HG03378 (cell line): ENCODE data around the gene HTR5A.

Experiments
- ATAC-seq: cut with Tn5 transposase; IDR thresholded peaks from one replicate; pipeline ENCODE4 v1.9.1; 2021; ENCODE audit warnings: mild to moderate bottlenecking, moderate library complexity; ENCODE audit not compliant: unreplicated experiment

The HTR5A gene

GRCh38 chr7:155084969-155085368 lies 14.8 kb downstream of the HTR5A start:
- ATAC-seq: no peak

DNA sequence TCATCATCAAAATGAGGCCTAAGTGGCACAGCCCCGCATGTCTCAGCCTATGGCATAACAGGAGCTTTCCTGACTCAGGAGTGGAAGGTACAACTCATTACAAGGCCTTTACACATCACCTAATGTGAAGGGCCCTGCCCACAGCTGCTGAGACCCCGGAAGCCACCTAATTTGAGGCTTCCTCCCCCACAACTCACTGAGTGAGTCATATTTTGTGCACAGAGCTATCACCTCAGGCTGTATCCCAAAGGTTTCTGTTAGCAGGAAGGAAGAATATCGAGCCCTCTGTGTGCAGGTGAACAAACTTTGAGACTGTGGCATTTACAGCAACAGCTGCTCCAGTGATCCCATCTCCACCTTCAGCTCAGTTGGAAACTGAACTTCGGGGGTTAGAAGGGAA lies 20.6 kb downstream of the HTR5A start:
- ATAC-seq: no peak

DNA sequence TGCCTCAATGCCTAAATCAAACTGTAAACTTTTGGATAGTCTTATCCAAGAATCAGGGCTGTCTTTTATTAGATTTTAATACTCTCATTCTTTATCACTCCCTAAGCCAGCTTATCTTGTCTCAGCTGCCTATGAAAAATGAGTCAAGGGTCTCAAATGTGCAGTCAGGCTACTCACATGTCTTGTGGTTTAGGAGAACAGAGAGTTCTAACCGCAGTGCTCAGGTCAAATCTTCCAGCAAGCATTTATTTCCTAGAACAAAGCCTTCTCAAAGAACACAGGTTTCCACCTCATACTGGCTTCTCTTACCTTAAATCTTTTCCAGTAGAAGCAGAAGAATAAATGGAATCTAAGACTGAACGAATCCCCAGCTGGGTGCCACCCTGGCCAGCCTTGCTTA lies 23.5 kb downstream of the HTR5A start:
- no peak for ATAC-seq

DNA sequence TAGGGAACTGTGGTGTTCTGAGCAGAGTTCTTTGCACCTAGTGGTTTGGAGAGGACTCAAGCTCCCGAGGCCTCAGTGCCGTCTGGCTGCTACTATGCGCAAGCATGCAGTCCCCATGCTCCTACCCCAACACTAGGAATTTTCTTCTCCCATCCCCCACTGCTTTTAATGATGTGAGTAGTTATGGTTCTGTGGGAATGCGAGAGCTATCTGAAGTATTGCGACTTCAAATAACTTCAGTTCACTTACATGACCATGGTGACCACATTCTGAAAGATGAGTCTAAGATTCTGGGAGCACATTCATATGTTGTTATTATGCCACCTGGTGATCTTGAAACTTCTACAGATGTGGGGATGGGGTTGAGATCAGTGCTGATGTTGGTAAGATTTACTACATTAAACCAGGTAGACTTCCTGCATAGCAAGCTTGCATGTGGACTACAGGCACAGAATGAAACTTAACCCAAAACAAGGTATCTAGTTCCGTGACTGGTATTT lies 24.6 kb downstream of the HTR5A start:
- no peak for ATAC-seq

GRCh38 chr7:155097338-155097737 lies 27.2 kb downstream of the HTR5A start:
- ATAC-seq: no peak

DNA sequence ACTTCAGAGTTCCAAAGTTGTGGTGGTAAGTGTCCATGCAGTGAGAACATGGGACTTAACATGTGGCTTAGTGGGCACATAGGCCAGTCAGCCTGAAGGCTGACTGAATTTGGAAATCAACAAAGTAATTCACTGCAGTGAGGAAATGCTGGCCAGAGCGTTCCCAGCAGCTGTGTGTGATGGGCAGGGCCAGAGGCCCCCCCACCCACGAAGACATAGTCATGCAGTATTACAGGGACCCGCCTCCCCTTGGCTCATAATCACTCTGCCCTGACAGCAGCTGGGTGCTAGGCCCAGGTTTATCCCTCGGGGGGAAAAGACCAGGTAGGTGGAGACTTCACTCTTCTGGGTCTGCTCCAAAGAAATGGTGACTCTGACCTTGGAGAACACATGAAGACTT lies 33.7 kb downstream of the HTR5A start:
- ATAC-seq: no peak

GRCh38 chr7:155104913-155105312 lies 34.8 kb downstream of the HTR5A start:
- ATAC-seq: no peak

GRCh38 chr7:155106356-155106755 lies 36.2 kb downstream of the HTR5A start:
- no peak for ATAC-seq

DNA sequence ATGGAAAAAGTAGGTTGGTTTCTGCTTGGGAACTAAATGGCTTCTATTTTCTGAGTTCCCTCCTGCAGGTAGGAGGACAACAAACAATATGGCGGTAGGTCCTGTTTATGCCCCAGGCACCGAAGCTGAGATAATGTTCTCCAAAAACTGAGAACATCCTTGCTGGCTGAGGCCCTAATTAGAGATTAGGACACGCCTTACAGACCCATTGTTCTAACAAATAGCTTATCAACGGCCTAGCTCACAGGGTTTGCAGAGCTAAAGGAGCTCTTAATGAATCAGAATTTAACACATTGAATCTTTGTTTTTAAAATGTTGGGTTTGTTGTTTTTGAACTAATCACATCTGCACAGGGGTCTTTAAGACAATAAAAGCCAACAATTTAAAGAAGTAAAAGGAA lies 37.0 kb downstream of the HTR5A start:
- no peak for ATAC-seq

GRCh38 chr7:155108144-155108901 lies 38.2 kb downstream of the HTR5A start:
- no peak for ATAC-seq

- ATAC-seq: no peak
Observed at GRCh38 chr7:155109121-155109520, 39.0 kb downstream of the HTR5A start.

- ATAC-seq: no peak
Observed at GRCh38 chr7:155115288-155115687, 45.2 kb downstream of the HTR5A start.

DNA sequence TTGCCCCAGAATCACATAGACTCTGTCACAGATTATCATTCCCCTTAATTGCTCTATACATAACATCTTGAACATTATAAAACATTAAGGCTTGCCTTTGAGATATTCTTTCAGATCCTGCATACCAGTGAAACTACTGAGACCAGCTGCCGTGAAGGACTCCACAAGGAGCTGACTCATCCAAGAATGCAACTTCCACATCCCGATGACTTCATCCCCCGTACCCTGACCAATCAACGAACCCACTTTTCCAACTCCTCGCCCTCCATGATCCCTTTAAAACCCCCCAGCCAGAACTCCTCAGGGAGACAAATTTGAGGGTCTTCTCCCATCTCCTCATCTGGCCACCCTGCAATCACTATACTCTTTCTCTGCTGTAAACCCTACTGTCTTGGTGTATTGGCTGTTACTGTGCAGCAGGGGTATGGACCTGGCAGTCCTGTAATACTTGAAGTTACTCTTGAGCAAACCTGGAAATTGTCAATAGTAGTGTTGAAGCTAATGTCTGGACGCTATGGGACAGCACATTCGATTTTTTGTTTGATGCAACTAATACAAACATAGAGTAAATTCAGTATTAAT lies 49.8 kb downstream of the HTR5A start:
- ATAC-seq: no peak

GRCh38 chr7:155120460-155120859 lies 50.3 kb downstream of the HTR5A start:
- no peak for ATAC-seq

GRCh38 chr7:155122831-155123230 lies 52.7 kb downstream of the HTR5A start:
- no peak for ATAC-seq

DNA sequence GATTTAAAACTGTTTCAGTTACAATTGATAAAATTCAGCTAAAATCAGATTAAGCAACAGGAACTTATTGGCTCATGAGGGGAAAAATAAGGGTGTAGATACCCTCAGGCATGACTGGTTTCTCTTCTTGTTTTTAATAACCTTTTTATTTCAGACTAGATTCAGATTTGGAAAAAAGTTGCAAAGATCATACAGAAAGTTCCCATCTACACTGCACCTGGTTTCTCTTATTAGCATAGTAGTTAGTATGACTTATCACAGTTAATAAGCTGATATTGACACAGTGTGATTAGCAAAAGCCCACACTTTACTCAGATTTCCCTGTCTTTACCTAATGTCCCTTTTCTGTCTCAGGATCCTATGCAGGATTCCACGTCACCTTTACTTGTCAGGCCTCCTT lies 53.3 kb downstream of the HTR5A start:
- no peak for ATAC-seq

DNA sequence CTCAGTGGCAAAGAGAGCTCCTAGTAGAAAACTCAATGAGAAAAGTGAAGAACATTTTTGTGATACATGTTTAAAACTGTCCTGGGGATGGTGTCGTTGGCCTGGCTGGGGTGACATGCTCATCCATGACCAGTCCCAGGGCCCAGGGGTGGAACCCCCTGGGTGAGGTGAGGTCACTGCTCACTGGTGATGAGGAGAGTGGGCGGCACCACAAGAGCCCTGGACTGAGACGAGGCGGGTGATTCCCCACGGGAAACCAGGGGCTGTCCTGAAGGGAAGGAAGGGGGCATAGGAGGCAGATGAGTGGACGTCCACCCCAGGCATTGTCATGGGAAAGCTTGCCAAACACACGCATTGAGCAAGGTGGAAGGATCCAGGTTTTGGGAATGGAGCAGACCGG lies 54.6 kb downstream of the HTR5A start:
- ATAC-seq: no peak

DNA sequence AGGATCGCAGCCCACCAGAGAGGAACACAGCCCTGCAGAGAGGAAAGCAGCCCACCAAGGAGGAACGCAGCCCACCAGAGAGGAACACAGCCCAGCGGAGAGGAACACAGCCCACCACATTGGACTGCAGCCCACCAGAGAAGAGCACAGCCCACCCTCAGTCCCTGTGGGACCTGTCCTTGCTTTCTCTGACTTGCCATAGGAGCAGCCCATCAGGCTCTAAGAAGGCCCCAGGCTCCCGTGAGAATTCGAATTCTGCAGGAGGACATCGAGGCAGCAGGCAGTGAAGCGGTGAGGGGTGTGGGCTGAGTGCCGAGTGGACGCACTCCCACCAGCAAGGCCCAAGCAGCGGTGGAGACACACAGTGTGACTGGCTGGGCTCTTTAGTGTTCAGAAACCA lies 59.1 kb downstream of the HTR5A start:
- no peak for ATAC-seq

DNA sequence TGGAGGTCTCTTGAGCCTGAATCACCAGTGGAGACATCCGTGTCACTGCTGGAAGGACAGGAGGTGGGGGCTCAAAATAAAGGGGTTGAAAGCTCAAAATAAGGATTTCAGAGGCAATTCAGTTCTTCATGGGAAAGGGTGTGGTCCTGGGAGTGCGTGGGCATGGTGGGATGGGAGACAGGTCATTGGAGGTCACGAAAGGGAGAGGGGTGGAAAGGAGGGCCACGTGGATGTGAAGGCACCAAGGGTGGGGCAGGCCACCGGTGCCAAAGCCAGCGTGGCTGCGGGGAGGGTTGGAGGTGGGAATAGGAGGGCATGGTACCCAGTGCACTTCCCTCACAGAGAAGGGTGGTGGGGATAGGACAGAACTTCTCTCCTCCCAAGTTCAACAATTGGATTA lies 59.7 kb downstream of the HTR5A start:
- no peak for ATAC-seq

- no peak for ATAC-seq
Observed at GRCh38 chr7:155130493-155130892, 60.4 kb downstream of the HTR5A start.

DNA sequence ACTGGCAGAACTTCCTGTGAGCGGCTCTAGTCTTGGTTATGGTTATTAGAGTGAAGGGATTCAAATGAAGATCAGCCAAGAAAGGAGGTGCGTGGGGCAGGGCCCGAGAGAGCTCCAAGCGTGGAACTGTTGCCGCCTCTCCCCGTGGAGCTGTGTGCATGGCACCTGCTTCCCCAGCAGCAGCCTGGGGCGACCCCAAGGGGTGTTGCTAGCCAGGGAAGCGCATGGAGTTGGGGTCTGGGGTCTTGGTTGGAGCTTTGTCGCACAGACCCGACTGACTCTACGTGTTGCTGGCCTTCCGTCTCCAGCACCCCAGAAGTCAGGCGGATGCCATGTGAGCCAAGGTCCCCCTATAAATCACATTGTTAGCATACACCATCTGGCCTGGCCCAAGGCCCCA lies 61.0 kb downstream of the HTR5A start:
- no peak for ATAC-seq

GRCh38 chr7:155132431-155132830 lies 62.3 kb downstream of the HTR5A start:
- no peak for ATAC-seq
